ENCODE measurements around the gene TBCCD1.

Gene TBCCD1

DNA sequence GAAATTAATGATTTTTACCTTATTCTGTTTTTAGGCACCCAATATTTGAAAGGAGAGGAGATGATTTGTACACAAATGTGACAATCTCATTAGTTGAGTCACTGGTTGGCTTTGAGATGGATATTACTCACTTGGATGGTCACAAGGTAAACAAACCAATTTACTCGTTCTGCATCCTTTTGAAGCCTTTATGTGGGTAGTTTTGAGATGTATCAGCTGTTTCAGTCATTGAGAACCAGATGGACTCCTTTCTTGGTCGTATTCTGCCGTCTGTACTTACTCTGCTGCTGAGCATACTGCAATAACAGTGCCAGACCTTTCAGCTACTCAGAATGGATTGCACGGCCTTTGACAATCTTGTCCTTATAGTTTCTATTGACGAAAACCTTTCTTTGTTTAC lies 16.7 kb upstream of the TBCCD1 start:
- TF ChIP-seq, protein P1, sequence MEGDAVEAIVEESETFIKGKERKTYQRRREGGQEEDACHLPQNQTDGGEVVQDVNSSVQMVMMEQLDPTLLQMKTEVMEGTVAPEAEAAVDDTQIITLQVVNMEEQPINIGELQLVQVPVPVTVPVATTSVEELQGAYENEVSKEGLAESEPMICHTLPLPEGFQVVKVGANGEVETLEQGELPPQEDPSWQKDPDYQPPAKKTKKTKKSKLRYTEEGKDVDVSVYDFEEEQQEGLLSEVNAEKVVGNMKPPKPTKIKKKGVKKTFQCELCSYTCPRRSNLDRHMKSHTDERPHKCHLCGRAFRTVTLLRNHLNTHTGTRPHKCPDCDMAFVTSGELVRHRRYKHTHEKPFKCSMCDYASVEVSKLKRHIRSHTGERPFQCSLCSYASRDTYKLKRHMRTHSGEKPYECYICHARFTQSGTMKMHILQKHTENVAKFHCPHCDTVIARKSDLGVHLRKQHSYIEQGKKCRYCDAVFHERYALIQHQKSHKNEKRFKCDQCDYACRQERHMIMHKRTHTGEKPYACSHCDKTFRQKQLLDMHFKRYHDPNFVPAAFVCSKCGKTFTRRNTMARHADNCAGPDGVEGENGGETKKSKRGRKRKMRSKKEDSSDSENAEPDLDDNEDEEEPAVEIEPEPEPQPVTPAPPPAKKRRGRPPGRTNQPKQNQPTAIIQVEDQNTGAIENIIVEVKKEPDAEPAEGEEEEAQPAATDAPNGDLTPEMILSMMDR (conservative IDR thresholded peaks at IDR 0.05) = no peak
- no peak for TF ChIP-seq ZFX (IDR thresholded peaks at IDR 0.05)
- no peak overlapping the region for H3K27ac ChIP-seq

DNA sequence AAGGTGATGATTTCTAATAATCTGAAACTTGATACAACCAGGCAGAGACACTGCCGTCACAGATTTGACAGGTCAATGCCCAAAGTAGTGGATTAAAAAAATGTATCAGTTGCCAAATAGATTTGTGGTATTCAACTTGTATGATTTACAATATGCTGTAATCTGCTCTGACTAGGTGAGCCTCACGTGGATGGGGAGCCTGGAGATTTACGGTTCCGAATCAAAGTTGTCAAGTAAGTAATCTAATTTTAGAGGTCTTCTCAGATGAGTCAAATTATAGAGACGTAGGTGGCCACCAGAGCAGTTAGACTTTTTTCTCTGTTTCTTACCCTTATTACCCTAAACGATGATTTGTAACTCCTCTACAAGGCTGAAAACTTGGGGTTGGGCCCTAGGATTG lies 15.4 kb upstream of the TBCCD1 start:
- H3K27ac ChIP-seq = no peak overlapping the region
- TF ChIP-seq, protein P1 (conservative IDR thresholded peaks at IDR 0.05) = no peak

DNA sequence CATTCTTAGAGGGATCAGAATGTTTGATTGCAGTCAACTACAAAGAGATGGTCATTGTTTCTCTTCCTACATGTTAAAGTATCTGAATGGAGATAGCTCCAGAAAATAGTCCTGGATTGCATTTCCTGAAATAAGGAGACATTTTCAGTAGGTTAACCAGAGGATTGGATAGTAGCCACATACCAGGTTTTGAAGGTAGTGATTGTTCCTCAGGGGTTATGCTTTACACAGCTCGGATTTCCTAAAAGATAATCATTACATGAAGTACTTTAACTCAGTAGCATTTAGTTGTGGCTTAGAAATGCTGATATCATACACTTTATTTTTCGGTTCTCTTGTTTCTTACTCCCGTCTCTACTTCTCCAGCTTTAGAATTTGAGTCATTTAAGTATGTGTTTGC lies 13.6 kb upstream of the TBCCD1 start:
- TF ChIP-seq ZFX (IDR thresholded peaks at IDR 0.05) = no peak
- TF ChIP-seq, protein P1 (conservative IDR thresholded peaks at IDR 0.05) = no peak

DNA sequence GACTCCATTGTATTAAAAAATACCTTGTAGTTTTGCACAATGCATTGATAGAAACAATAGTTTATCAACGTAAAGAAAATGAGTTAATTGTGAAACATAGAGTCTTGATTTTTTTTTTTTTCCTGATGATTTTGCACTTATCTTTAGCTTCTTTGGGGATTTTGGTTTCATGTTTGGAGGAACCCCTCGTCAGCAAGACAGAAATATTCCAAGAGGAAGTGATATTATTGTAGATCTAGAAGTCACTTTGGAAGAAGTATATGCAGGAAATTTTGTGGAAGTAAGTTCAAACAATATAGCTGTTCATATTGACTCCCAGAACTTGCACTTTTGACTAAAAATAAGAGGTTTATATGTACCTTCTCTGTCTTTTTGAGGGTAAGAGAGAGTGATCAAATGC lies 10.4 kb upstream of the TBCCD1 start:
- H3K27ac ChIP-seq = no peak overlapping the region
- TF ChIP-seq, protein P1 (conservative IDR thresholded peaks at IDR 0.05) = no peak
- no peak for TF ChIP-seq ZFX (IDR thresholded peaks at IDR 0.05)

More for the DNA sequence above, 13.6 kb upstream of the TBCCD1 start:
- no peak overlapping the region for H3K27ac ChIP-seq

DNA sequence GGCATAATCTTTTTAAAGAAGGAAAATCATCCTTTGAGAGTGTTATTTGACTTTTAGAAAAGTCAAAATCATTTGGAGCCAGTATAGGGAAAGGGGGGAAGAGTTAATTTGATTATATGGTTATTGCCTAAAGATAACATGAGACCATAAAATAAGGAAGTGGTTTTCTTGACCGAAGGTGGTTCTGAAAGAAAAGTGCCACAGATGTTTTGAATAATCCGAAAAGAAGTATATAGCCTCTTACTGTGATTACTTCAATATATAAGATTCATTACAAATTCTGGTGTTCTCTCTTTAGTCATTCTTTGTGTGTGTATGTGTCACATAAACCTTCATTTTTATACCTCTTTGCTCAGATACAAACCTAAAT lies 4.5 kb upstream of the TBCCD1 start:
- TF ChIP-seq, protein P1 (conservative IDR thresholded peaks at IDR 0.05) = no peak
- TF ChIP-seq ZFX (IDR thresholded peaks at IDR 0.05) = no peak

DNA sequence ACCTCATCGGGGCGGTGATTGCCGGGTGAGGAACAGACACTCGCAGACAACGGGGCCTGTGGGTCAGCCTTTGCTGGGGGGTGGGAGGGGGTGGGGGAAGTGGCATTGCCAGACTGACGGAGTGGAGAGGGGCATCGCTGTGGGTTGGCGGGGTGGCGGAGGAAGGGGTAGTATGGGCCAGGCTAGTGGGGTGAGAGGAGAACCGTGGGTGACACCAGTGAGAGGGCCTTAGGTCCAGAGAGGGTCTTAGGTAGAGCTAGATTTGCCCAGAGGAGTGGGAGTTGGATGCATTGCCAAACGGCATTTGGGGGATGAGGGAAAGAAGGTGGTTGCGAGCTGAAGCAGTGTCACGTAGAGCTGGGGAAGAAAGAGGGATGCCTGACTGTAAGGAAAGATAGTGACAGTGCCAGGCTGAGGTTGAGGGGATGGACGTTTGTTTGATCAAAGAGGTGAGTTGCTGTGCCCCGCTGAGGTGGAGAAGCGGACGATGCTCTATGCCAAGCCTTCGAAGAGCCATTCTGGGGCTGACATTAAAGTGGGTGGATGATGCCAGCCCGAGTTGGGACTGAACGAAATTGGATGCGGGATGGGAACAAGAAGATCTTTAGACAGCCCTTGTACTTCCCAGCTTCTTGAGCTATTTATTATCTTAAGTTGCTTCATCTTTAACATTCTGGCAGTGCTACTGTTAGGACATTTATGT lies 4.0 kb upstream of the TBCCD1 start:
- H3K27ac ChIP-seq = peak overlapping the region; percentile 78
- TF ChIP-seq ZFX (IDR thresholded peaks at IDR 0.05) = no peak
- TF ChIP-seq, protein P1 (conservative IDR thresholded peaks at IDR 0.05) = no peak

More for the DNA sequence above, 4.5 kb upstream of the TBCCD1 start:
- peak overlapping the region; percentile 78; the same call in 1 of the 2 replicates for H3K27ac ChIP-seq

DNA sequence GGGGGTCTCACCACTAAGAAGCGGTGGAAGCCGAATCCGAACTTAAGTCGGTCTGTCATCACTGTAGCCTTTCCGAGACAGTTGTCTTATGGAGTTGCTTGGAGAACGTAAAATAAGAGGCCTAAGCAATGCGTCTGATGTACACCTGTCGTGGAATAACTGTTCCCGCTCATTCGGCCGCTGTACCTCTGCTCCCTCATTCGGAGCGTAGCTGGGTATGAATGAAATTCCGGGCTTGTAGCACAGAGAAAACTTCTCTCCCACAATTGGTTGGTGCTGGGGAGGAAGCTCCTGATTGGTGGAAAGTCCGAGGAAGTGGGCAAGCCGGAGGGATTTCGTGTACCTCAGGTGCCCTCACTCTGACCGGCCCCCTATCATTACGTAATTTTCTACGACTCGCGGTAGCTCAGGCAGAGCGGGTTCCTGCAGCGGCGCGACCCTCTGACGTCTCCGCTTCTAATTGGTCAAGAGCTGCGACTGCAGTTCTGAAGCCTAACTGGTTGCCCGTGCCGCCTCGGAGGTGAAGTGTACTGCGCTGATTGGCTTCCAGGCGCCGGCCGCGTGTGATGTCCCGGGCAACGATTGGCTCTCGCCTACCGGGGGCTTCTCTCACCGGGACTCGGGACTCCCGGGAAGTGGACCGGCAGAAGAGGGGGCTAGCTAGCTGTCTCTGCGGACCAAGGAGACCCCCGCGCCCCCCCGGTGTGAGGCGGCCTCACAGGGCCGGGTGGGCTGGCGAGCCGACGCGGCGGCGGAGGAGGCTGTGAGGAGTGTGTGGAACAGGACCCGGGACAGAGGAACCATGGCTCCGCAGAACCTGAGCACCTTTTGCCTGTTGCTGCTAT lies 3.2 kb upstream of the TBCCD1 start, which contains the start of gene DNAJB11:
Gene DNAJB11, plus strand, starts transcription at position 625 of the 845 bp plus-strand sequence. Its CDS starts 178 bp downstream, at position 803.
- H3K27ac ChIP-seq = peak within 1 kb of the TSS; percentile 78
- TF ChIP-seq, protein P1 (conservative IDR thresholded peaks at IDR 0.05) = no peak
- TF ChIP-seq ZFX (IDR thresholded peaks at IDR 0.05) = no peak

Data from C4-2B (cell line).